H9 (cell line): Measurements from ENCODE around the gene ERO1B. TPM values are rescaled to one million over a fixed set of nuclear protein-coding genes. Genes with fewer than 3 reads are reported as not detected.

ENCODE experiments used
- DNase-seq: peaks from one replicate; pipeline ENCODE4 v3.0.0-alpha.2; 2017
- H2AFZ ChIP-seq: one replicate; pipeline ENCODE4 v1.6.1; 2013; ENCODE audit warnings: mild to moderate bottlenecking, low read length, control low read depth, moderate library complexity
- H2AK5ac ChIP-seq: 2 replicates; pipeline ENCODE4 v1.6.1; 2013; ENCODE audit warnings: low read length, control low read depth, mixed read lengths; ENCODE audit not compliant: insufficient read length
- H2BK120ac ChIP-seq: one replicate; pipeline ENCODE4 v1.6.1; 2013; ENCODE audit warnings: low read depth, mild to moderate bottlenecking, low read length, control low read depth, inconsistent platforms; ENCODE audit not compliant: poor library complexity, severe bottlenecking
- H2BK12ac ChIP-seq: 2 replicates; pipeline ENCODE4 v1.6.1; 2013; ENCODE audit warnings: low read length, control low read depth, mixed read lengths, low read depth; ENCODE audit not compliant: insufficient read length
- H2BK15ac ChIP-seq: 2 replicates; pipeline ENCODE4 v1.6.1; 2013; ENCODE audit warnings: low read depth, low read length, control low read depth
- H2BK20ac ChIP-seq: one replicate; pipeline ENCODE4 v1.6.1; 2013; ENCODE audit warnings: low read depth, mild to moderate bottlenecking, low read length, control low read depth, inconsistent platforms; ENCODE audit not compliant: poor library complexity, severe bottlenecking
- H2BK5ac ChIP-seq: 2 replicates; pipeline ENCODE4 v1.6.1; 2013; ENCODE audit warnings: low read length, control low read depth, mixed read lengths; ENCODE audit not compliant: insufficient read length
- H3K14ac ChIP-seq: 2 replicates; pipeline ENCODE4 v1.6.1; 2013; ENCODE audit warnings: low read length, control low read depth; ENCODE audit not compliant: insufficient read depth
- H3K18ac ChIP-seq: 2 replicates; pipeline ENCODE4 v1.6.1; 2013; ENCODE audit warnings: low read depth, mild to moderate bottlenecking, mixed read lengths, low read length, control low read depth; ENCODE audit not compliant: insufficient read length
- H3K23ac ChIP-seq: 2 replicates; pipeline ENCODE4 v1.6.1; 2013; ENCODE audit warnings: low read length, control low read depth, mixed read lengths, low read depth; ENCODE audit not compliant: insufficient read length
- H3K23me2 ChIP-seq: 2 replicates; pipeline ENCODE4 v1.6.1; 2013; ENCODE audit warnings: low read depth, mild to moderate bottlenecking, mixed read lengths, low read length, control low read depth; ENCODE audit not compliant: insufficient read length, poor library complexity, severe bottlenecking
- H3K27ac ChIP-seq: 2 replicates; pipeline ENCODE4 v1.5.1; 2013; ENCODE audit warnings: low read length, control low read depth, mixed read lengths, low read depth; ENCODE audit not compliant: insufficient read length
- H3K27me3 ChIP-seq: 2 replicates; pipeline ENCODE4 v1.6.1; 2013; ENCODE audit warnings: low read length, control low read depth, inconsistent platforms; ENCODE audit not compliant: insufficient read depth
- H3K4ac ChIP-seq: 2 replicates; pipeline ENCODE4 v1.6.1; 2013; ENCODE audit warnings: low read depth, mild to moderate bottlenecking, control low read depth, inconsistent platforms, low read length, moderate library complexity
- H3K4me1 ChIP-seq: 2 replicates; pipeline ENCODE4 v1.6.1; 2013; ENCODE audit warnings: low read length, control low read depth, inconsistent platforms; ENCODE audit not compliant: insufficient read depth
- H3K4me2 ChIP-seq: 2 replicates; pipeline ENCODE4 v1.6.1; 2013; ENCODE audit warnings: low read length, control low read depth, mixed read lengths; ENCODE audit not compliant: insufficient read length, insufficient read depth
- H3K56ac ChIP-seq: 2 replicates; pipeline ENCODE4 v1.6.1; 2013; ENCODE audit warnings: low read depth, mild to moderate bottlenecking, mixed read lengths, low read length, control low read depth; ENCODE audit not compliant: insufficient read length
- H3K79me1 ChIP-seq: 2 replicates; pipeline ENCODE4 v1.6.1; 2013; ENCODE audit warnings: low read depth, mild to moderate bottlenecking, moderate library complexity, low read length, control low read depth, inconsistent platforms; ENCODE audit not compliant: insufficient read depth, poor library complexity, severe bottlenecking
- H3K79me2 ChIP-seq: 2 replicates; pipeline ENCODE4 v1.6.1; 2013; ENCODE audit warnings: low read length, control low read depth, inconsistent platforms; ENCODE audit not compliant: insufficient read depth
- H3K9ac ChIP-seq: 2 replicates; pipeline ENCODE4 v1.6.1; 2013; ENCODE audit warnings: low read length, control low read depth, mixed read lengths; ENCODE audit not compliant: insufficient read length; ENCODE audit errors: extremely low read depth
- H3K9me3 ChIP-seq: one replicate; pipeline ENCODE4 v1.6.1; 2013; ENCODE audit warnings: low read depth, low read length, inconsistent platforms; ENCODE audit not compliant: control insufficient read depth
- H3T11ph ChIP-seq: one replicate; pipeline ENCODE4 v1.6.1; 2013; ENCODE audit warnings: mild to moderate bottlenecking, low read length, control low read depth, inconsistent platforms
- H4K20me1 ChIP-seq: one replicate; pipeline ENCODE4 v1.6.1; 2013; ENCODE audit not compliant: control insufficient read depth, insufficient read length, insufficient read depth
- H4K5ac ChIP-seq: 2 replicates; pipeline ENCODE4 v1.6.1; 2013; ENCODE audit warnings: low read depth, mild to moderate bottlenecking, mixed read lengths, low read length, control low read depth; ENCODE audit not compliant: insufficient read length
- H4K8ac ChIP-seq: replicated peaks from 2 replicates; pipeline ENCODE4 v1.6.1; 2013; ENCODE audit warnings: low read length, control low read depth, mixed read lengths, low read depth; ENCODE audit not compliant: insufficient read length
- H4K91ac ChIP-seq: 2 replicates; pipeline ENCODE4 v1.6.1; 2013; ENCODE audit warnings: low read depth, mild to moderate bottlenecking, moderate library complexity, mixed read lengths, low read length, control low read depth; ENCODE audit not compliant: insufficient read length
- H3K27ac Mint-ChIP-seq, 3 experiments: 2 replicates in 2 of 3; 3 replicates in 1 of 3; pipeline ENCODE4 v1.8.0; 2020 to 2021; ENCODE audit warnings: mixed read lengths in 3 of 3, mild to moderate bottlenecking in 1 of 3, moderate library complexity in 1 of 3
- H3K27me3 Mint-ChIP-seq: 2 replicates; pipeline ENCODE4 v1.8.0; 2021; ENCODE audit warnings: low read depth, mild to moderate bottlenecking, moderate library complexity, mixed read lengths
- H3K36me3 Mint-ChIP-seq, 3 experiments: 2 replicates in 2 of 3; 3 replicates in 1 of 3; pipeline ENCODE4 v1.8.0; 2020 to 2021; ENCODE audit warnings: low read depth in 3 of 3, mixed read lengths in 3 of 3; ENCODE audit not compliant: insufficient read depth in 1 of 3
- H3K4me1 Mint-ChIP-seq, 2 experiments: 2 replicates each; pipeline ENCODE4 v1.8.0; 2020; ENCODE audit warnings: mixed read lengths in 2 of 2
- H3K4me3 Mint-ChIP-seq, 2 experiments: 2 replicates in 1 of 2; 3 replicates in 1 of 2; pipeline ENCODE4 v1.8.0; 2020 to 2021; ENCODE audit warnings: mild to moderate bottlenecking in 2 of 2, mixed read lengths in 2 of 2, moderate library complexity in 1 of 2
- H3K9me3 Mint-ChIP-seq, 2 experiments: 2 replicates in 1 of 2; 3 replicates in 1 of 2; pipeline ENCODE4 v1.8.0; 2020; ENCODE audit warnings: mild to moderate bottlenecking in 2 of 2, mixed read lengths in 2 of 2, moderate library complexity in 1 of 2
- WGBS: extraction: QIAGEN DNeasy Blood & Tissue Kit; methylation state at CpG from one replicate; pipeline ENCODE4 v1.1.7; 2013; ENCODE audit warnings: missing lambda C conversion rate, low lambda C conversion rate, mixed read lengths; ENCODE audit not compliant: insufficient read length; ENCODE audit errors: extremely low coverage; 5-methylcytosine and 5-hydroxymethylcytosine counted together
- total RNA-seq: library from RNA; stranded (reverse); gene quantifications from 2 replicates; pipeline ENCODE4 v1.2.1, GENCODE V29; 2021
- TF ChIP-seq, protein P1 (sequence below): fragments of 200-600 bp; sonication (generic); conservative IDR thresholded peaks from 3 replicates; pipeline ENCODE4 v1.8.0; 2021; ENCODE audit warnings: antibody characterized with exemption, mild to moderate bottlenecking

Gene ERO1B
- total RNA-seq, 1 experiment from 2014 or later: 1.5 TPM

- Histone ChIP-seq H3K9ac (no peak overlapping the region), H3K14ac (no peak overlapping the region), H3K27me3 (no peaks in the 10 kb centered on the region), H3K79me2 (no peaks in the 10 kb centered on the region), H2BK5ac (no peak overlapping the region), H3K23me2 (no peaks in the 10 kb centered on the region), H2BK15ac (no peak overlapping the region), H3T11ph (no peak overlapping the region), H3K9me3 (no peaks in the 10 kb centered on the region), H4K8ac (no peak overlapping the region), H3K56ac (no peak overlapping the region), H2AFZ (no peak overlapping the region), H3K4me1 (no peaks in the 10 kb centered on the region), H4K91ac (no peak overlapping the region), H3K79me1 (no peaks in the 10 kb centered on the region), H4K20me1 (no peaks in the 10 kb centered on the region), H3K27ac (no peak overlapping the region), H2BK20ac (no peak overlapping the region), H2BK12ac (no peak overlapping the region), H3K4ac (no peak overlapping the region), H3K23ac (no peak overlapping the region), H2AK5ac (no peak overlapping the region), H4K5ac (no peak overlapping the region), H2BK120ac (no peak overlapping the region), H3K4me2 (no peak overlapping the region), H3K18ac (no peak overlapping the region)
- no CpG with 5 or more reads among the region's 1 CpG for whole genome bisulfite sequencing
- Mint-ChIP-seq H3K27ac (no peak overlapping the region), H3K9me3 (peaks cover 22 to 26% of the 10 kb centered on the region in 2 experiments), H3K4me3 (no peak overlapping the region), H3K36me3 (peaks cover 3 to 20% (median 13%) of the 10 kb centered on the region in 3 experiments; a peak in 6 of 7 replicates), H3K27me3 (no peaks in the 10 kb centered on the region), H3K4me1 (no peaks in the 10 kb centered on the region)
- no peak for DNase-seq
- TF ChIP-seq, protein P1, sequence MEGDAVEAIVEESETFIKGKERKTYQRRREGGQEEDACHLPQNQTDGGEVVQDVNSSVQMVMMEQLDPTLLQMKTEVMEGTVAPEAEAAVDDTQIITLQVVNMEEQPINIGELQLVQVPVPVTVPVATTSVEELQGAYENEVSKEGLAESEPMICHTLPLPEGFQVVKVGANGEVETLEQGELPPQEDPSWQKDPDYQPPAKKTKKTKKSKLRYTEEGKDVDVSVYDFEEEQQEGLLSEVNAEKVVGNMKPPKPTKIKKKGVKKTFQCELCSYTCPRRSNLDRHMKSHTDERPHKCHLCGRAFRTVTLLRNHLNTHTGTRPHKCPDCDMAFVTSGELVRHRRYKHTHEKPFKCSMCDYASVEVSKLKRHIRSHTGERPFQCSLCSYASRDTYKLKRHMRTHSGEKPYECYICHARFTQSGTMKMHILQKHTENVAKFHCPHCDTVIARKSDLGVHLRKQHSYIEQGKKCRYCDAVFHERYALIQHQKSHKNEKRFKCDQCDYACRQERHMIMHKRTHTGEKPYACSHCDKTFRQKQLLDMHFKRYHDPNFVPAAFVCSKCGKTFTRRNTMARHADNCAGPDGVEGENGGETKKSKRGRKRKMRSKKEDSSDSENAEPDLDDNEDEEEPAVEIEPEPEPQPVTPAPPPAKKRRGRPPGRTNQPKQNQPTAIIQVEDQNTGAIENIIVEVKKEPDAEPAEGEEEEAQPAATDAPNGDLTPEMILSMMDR: no peak
These were observed 41.0 kb upstream of the ERO1B start for GRCh38 chr1:236322566-236323409.
